ENCODE measurements around the gene NUB1. TPM values are rescaled to one million over a fixed set of nuclear protein-coding genes. Genes with fewer than 3 reads are reported as not detected.
A peak's percentile ranks its signal among the peaks of the same experiment; 100 is the strongest.

The NUB1 gene
- total RNA-seq, 2 donors from 2014 or later: 46.4 to 53.7 TPM

DNA sequence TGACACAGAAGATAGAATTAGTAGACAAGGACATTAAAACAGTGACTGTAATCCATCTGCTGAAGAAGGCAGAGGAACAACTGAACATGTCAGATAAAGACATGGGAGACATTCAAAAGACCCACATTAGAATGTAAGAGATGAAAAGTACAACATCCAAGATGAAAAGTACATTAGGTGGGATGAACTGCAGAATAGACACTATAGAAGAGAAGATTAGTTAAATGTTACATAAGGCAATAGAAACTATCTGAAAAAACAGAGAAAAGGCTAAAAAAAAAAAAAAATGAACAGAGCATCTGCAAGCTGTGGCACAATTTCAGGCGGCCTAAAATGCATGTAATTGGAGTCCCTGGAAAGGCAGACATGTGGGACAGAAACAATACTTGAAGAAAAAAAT, 21.6 kb downstream of the NUB1 start:
- intact Hi-C loops (cut with DNase I): no loop called here
- no peaks in the 10 kb centered on the region for H3K27me3 ChIP-seq (replicated peaks; ENCODE audit: insufficient read depth)
- no peaks in the 10 kb centered on the region for H3K4me1 ChIP-seq (replicated peaks)
- 97% methylated on average over 1 of the region's 1 CpG for WGBS
- no peak for TF ChIP-seq POLR2AphosphoS5 (IDR thresholded peaks at IDR 0.05)
- no peak for TF ChIP-seq POLR2A (IDR thresholded peaks at IDR 0.05)
- TF ChIP-seq CTCF (IDR thresholded peaks at IDR 0.05): no peak
- DNase-seq (ENCODE audit: low spot score): no peak
- H3K9me3 ChIP-seq: no peaks in the 10 kb centered on the region
- peaks cover 2 to 8% of the 10 kb centered on the region in 2 donors for H3K36me3 ChIP-seq
- no peak overlapping the region for H3K4me3 ChIP-seq
- no peak overlapping the region for H3K27ac ChIP-seq

DNA sequence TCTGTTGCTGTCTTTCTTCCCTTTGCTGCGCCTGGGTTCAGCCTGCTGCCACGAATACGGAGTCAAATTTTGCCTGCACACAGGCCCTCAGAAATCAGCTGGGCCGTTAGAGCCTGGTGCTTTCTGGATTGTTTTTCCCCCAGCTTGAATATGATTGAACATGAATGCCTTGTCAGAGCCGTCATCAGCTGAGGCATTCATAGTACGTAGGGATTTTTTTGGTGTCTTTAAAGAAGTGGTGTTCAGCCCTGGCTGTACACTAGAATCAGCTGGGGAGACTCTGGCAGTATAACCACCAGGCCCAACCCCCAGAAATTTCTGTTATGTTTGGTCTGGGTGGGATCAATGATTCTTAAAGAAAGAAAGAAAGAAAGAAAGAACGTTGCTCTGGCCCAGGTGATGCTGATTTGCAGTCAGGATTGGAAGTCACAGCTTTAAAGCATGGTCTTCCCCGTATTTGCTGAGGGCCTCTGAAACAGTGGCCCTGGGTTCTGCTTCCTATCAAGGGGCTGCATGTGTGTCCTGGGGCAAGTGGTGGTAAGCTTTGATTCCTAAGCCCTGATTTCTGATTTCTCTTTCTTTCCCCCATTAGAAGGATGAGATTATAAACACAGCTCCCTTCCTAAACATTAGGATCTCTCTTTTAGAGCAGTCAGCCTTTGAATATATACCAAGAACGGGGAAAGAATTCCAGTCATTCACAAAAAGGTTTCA, 24.7 kb downstream of the NUB1 start:
- Histone ChIP-seq H3K9me3 (no peaks in the 10 kb centered on the region), H3K36me3 (no peaks in the 10 kb centered on the region), H3K4me3 (no peak overlapping the region), H3K27ac (no peak overlapping the region), H3K4me1 (replicated peaks) (no peaks in the 10 kb centered on the region), H3K27me3 (replicated peaks; ENCODE audit: insufficient read depth) (no peaks in the 10 kb centered on the region)
- intact Hi-C loops (cut with DNase I): loop anchor here (2.0 kb wide), 1 partner anchor 392 kb away; no protein-coding TSS in a partner anchor
- TF ChIP-seq POLR2AphosphoS5 (IDR thresholded peaks at IDR 0.05) (no peak), CTCF (IDR thresholded peaks at IDR 0.05) (no peak), POLR2A (IDR thresholded peaks at IDR 0.05) (no peak)
- DNase-seq (ENCODE audit: low spot score): no peak
- 74% methylated on average over 9 of the region's 9 CpGs for WGBS

DNA sequence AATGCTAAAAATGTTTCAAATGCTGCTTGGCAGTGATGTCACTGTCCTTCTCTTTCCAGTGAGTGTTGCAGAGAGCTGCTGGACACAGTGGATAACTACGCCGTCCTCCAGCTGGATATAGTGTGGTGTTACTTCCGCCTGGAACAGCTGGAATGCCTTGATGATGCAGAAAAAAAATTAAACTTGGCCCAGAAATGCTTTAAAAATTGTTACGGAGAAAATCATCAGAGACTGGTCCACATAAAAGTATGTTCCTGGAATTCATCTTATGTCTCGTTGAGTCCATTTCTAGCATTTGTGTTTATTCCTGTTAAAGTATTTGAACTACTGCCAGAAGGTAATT, 25.2 kb downstream of the NUB1 start:
- 59% methylated on average over 5 of the region's 5 CpGs for WGBS

GRCh38 chr7:151367284-151367683, 25.7 kb downstream of the NUB1 start:
- 75% methylated on average over 4 of the region's 4 CpGs for WGBS
- no peak overlapping the region for H3K4me3 ChIP-seq
- no peaks in the 10 kb centered on the region for H3K4me1 ChIP-seq (replicated peaks)
- no peaks in the 10 kb centered on the region for H3K9me3 ChIP-seq
- no peaks in the 10 kb centered on the region for H3K36me3 ChIP-seq
- H3K27me3 ChIP-seq (replicated peaks; ENCODE audit: insufficient read depth): no peaks in the 10 kb centered on the region
- intact Hi-C loops (cut with DNase I): loop anchor here (2.0 kb wide), 1 partner anchor 392 kb away; no protein-coding TSS in a partner anchor
- TF ChIP-seq POLR2AphosphoS5 (IDR thresholded peaks at IDR 0.05) (no peak), CTCF (IDR thresholded peaks at IDR 0.05) (no peak), POLR2A (IDR thresholded peaks at IDR 0.05) (no peak)
- no peak overlapping the region for H3K27ac ChIP-seq
- DNase-seq (ENCODE audit: low spot score): no peak

More for the DNA sequence above, 25.2 kb downstream of the NUB1 start:
- Histone ChIP-seq H3K27me3 (replicated peaks; ENCODE audit: insufficient read depth) (no peaks in the 10 kb centered on the region), H3K36me3 (no peaks in the 10 kb centered on the region), H3K27ac (no peak overlapping the region), H3K9me3 (no peaks in the 10 kb centered on the region), H3K4me1 (replicated peaks) (no peaks in the 10 kb centered on the region), H3K4me3 (no peak overlapping the region)
- intact Hi-C loops (cut with DNase I): loop anchor here (2.0 kb wide), 1 partner anchor 392 kb away; no protein-coding TSS in a partner anchor
- TF ChIP-seq POLR2AphosphoS5 (IDR thresholded peaks at IDR 0.05) (no peak), CTCF (IDR thresholded peaks at IDR 0.05) (no peak), POLR2A (IDR thresholded peaks at IDR 0.05) (no peak)
- DNase-seq (ENCODE audit: low spot score): no peak

DNA sequence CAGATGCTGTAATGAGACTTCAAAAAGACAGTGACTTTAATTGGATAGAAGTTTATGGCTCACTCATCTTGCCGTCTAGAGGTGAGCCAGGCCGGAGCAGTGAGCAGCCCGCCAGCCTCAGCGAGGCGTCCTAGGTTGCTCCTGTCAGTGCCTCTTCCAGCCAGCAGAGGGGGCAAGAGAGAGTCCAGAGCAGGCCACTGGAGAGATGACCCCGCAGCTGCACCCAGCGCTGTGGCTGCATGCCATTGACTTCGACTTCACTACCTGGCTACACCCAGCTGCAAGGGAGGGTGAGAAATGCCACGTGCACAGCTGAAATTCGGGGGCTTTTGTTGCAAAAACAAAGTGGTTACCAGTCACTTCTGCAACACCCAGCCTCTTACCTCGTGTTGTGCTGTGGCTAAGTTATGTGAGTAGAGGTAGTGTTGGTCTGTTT, 26.5 kb downstream of the NUB1 start:
- Histone ChIP-seq H3K27ac (no peak overlapping the region), H3K27me3 (replicated peaks; ENCODE audit: insufficient read depth) (no peaks in the 10 kb centered on the region), H3K4me3 (no peak overlapping the region), H3K9me3 (no peaks in the 10 kb centered on the region), H3K4me1 (replicated peaks) (no peaks in the 10 kb centered on the region), H3K36me3 (no peaks in the 10 kb centered on the region)
- DNase-seq (ENCODE audit: low spot score): peak; percentile 75
- TF ChIP-seq CTCF (IDR thresholded peaks at IDR 0.05) (peak; percentile 69 to 95 (median 88)), POLR2A (IDR thresholded peaks at IDR 0.05) (no peak), POLR2AphosphoS5 (IDR thresholded peaks at IDR 0.05) (peak; percentile 33)
- 7% methylated on average over 11 of the region's 11 CpGs for whole genome bisulfite sequencing
- intact Hi-C loops (cut with DNase I): loop anchor here (1.0 kb wide), 1 partner anchor 80 kb away; no protein-coding TSS in a partner anchor
